GM12878 (cell line): Measurements from ENCODE around the gene TNFRSF8. TPM values are rescaled to one million over a fixed set of nuclear protein-coding genes. Genes with fewer than 3 reads are reported as not detected.

Source experiments
- ATAC-seq: fragments of 200-7000 bp; cut with Tn5 transposase; 3 replicates; pipeline ENCODE4 v1.9.1; 2020; ENCODE audit warnings: mild to moderate bottlenecking, moderate library complexity
- BruUV-seq: library from RNA; stranded (reverse); fragments of 400-500 nt; replicated peaks from 2 replicates; lab custom pipeline; 2021; lab: Mats Ljungman, UMichigan
- CTCF ChIA-PET: fragments of 300-600 bp; sonication (Branson Sonifier 250); formaldehyde crosslinking; extraction: SDS; loops from one replicate; lab custom pipeline; 2021; ENCODE audit warnings: inconsistent platforms; lab: Yijun Ruan, JAX
- POLR2A ChIA-PET: fragments of 350-600 bp; formaldehyde crosslinking; extraction: SDS; loops from one replicate; lab custom pipeline; 2021; ENCODE audit warnings: inconsistent platforms; lab: Charles Lee
- RAD21 ChIA-PET: fragments of 300-600 bp; sonication (Branson Sonifier 250); formaldehyde crosslinking; loops from one replicate; lab custom pipeline; 2023; ENCODE audit warnings: antibody characterized with exemption; ENCODE audit not compliant: unreplicated experiment; lab: Charles Lee
- SMC1A ChIA-PET: fragments of 300-600 bp; sonication (Branson Sonifier 250); formaldehyde crosslinking; loops from one replicate; lab custom pipeline; 2023; ENCODE audit not compliant: unreplicated experiment, uncharacterized antibody; lab: Charles Lee
- DNase-seq: peaks from one replicate; pipeline ENCODE4 v3.0.0-alpha.2; 2011; ENCODE audit warnings: low read depth, low spot score
- FAIRE-seq: peaks from 3 replicates; lab custom pipeline; 2011; peaks lifted over from hg19 to GRCh38; lab: Jason Lieb, UNC
- H2AFZ ChIP-seq: 2 replicates; pipeline ENCODE4 v1.6.0; 2011; ENCODE audit warnings: low read depth, low read length, control low read depth; ENCODE audit not compliant: control insufficient read depth
- H3K27ac ChIP-seq: 2 replicates; pipeline ENCODE4 v1.5.1; 2011; ENCODE audit warnings: control low read depth; ENCODE audit not compliant: control insufficient read depth, insufficient read depth
- H3K27me3 ChIP-seq, 2 experiments: replicated peaks in 1 of 2; 2 replicates each; pipeline versions ENCODE4 v1.6.0 to v1.6.1; 2011; ENCODE audit warnings: low read length in 1 of 2; ENCODE audit not compliant: control insufficient read depth in 2 of 2, insufficient read depth in 2 of 2
- H3K36me3 ChIP-seq, 2 experiments: 2 replicates each; pipeline ENCODE4 v1.5.1; 2011; ENCODE audit warnings: low read length in 1 of 2; ENCODE audit not compliant: control insufficient read depth in 2 of 2, insufficient read depth in 2 of 2
- H3K4me1 ChIP-seq: 2 replicates; pipeline ENCODE4 v1.6.1; 2011; ENCODE audit warnings: mild to moderate bottlenecking, low read length, moderate library complexity, mixed read lengths; ENCODE audit not compliant: control insufficient read depth, insufficient read depth
- H3K4me2 ChIP-seq: 2 replicates; pipeline ENCODE4 v1.6.0; 2011; ENCODE audit warnings: control low read depth; ENCODE audit not compliant: control insufficient read depth, insufficient read depth
- H3K4me3 ChIP-seq: fragments of 200-600 bp; sonication (generic); 2 replicates; pipeline ENCODE4 v1.5.1; 2016
- H3K79me2 ChIP-seq: 2 replicates; pipeline ENCODE4 v1.6.0; 2011; ENCODE audit warnings: low read length; ENCODE audit not compliant: control insufficient read depth, insufficient read depth
- H3K9ac ChIP-seq: 2 replicates; pipeline ENCODE4 v1.8.0; 2011; ENCODE audit warnings: low read length, control low read depth, mixed read lengths; ENCODE audit not compliant: control insufficient read depth, insufficient read depth
- H3K9me3 ChIP-seq: replicated peaks from 3 replicates; pipeline ENCODE4 v1.5.1; 2011; ENCODE audit warnings: mild to moderate bottlenecking, low read length; ENCODE audit not compliant: control insufficient read depth, insufficient read depth
- H4K20me1 ChIP-seq: 2 replicates; pipeline ENCODE4 v1.6.0; 2011; ENCODE audit not compliant: control insufficient read depth, insufficient read depth
- CBX3 ChIP-seq: fragments of 200-600 bp; sonication (generic); IDR thresholded peaks from 2 replicates; pipeline ENCODE4 v1.6.1; 2016; ENCODE audit warnings: low read depth, borderline replicate concordance
- ELK1 ChIP-seq: IDR thresholded peaks from 2 replicates; pipeline ENCODE4 v1.6.1; 2012; ENCODE audit warnings: low read depth, low read length, improper control_type of control experiment
- EZH2 ChIP-seq: IDR thresholded peaks from 2 replicates; pipeline ENCODE4 v1.6.1; 2012; ENCODE audit warnings: low read depth, mild to moderate bottlenecking, control low read depth, inconsistent platforms, low read length, borderline replicate concordance; ENCODE audit not compliant: control insufficient read depth
- FOXM1 ChIP-seq: IDR thresholded peaks from 2 replicates; pipeline ENCODE4 v1.6.1; 2012; ENCODE audit warnings: low read depth, mild to moderate bottlenecking, inconsistent platforms, low read length, moderate library complexity
- GATAD2B ChIP-seq: fragments of 450-650 bp; conservative IDR thresholded peaks from 2 replicates; pipeline ENCODE4 v1.6.1; 2017; ENCODE audit warnings: low read depth, mild to moderate bottlenecking, moderate library complexity
- IKZF1 ChIP-seq: fragments of 450-650 bp; conservative IDR thresholded peaks from 2 replicates; pipeline ENCODE4 v1.6.1; 2017; ENCODE audit warnings: antibody characterized with exemption, mild to moderate bottlenecking
- IKZF2 ChIP-seq, 2 experiments: fragments of 450-650 bp; IDR thresholded peaks; 2 replicates each; pipeline ENCODE4 v1.6.1; 2017; ENCODE audit warnings: mild to moderate bottlenecking in 2 of 2, moderate library complexity in 2 of 2
- IRF5 ChIP-seq: fragments of 450-650 bp; IDR thresholded peaks from 2 replicates; pipeline ENCODE4 v1.6.1; 2017; ENCODE audit warnings: borderline replicate concordance
- NR2F1 ChIP-seq: fragments of 450-650 bp; conservative IDR thresholded peaks from 2 replicates; pipeline ENCODE4 v1.6.1; 2017; ENCODE audit warnings: mild to moderate bottlenecking
- RUNX3 ChIP-seq: IDR thresholded peaks from 2 replicates; pipeline ENCODE4 v1.6.1; 2012; ENCODE audit warnings: low read length, inconsistent platforms
- SMARCA5 ChIP-seq: fragments of 450-650 bp; IDR thresholded peaks from 2 replicates; pipeline ENCODE4 v1.6.1; 2017; ENCODE audit warnings: mild to moderate bottlenecking
- STAT1 ChIP-seq: fragments of 450-650 bp; conservative IDR thresholded peaks from 2 replicates; pipeline ENCODE4 v1.6.1; 2014; ENCODE audit warnings: antibody characterized with exemption, mild to moderate bottlenecking
- TCF3 ChIP-seq: IDR thresholded peaks from 2 replicates; pipeline ENCODE4 v1.6.1; 2012; ENCODE audit warnings: low read depth, mild to moderate bottlenecking, low read length, borderline replicate concordance; ENCODE audit not compliant: insufficient read depth
- YY1 ChIP-seq: IDR thresholded peaks from 2 replicates; pipeline ENCODE4 v1.6.1; 2011; ENCODE audit warnings: low read depth, mild to moderate bottlenecking, low read length
- ZNF207 ChIP-seq: fragments of 450-650 bp; IDR thresholded peaks from 2 replicates; pipeline ENCODE4 v1.6.1; 2014; ENCODE audit warnings: antibody characterized with exemption, mild to moderate bottlenecking, borderline replicate concordance
- ZNF217 ChIP-seq: fragments of 450-650 bp; IDR thresholded peaks from 2 replicates; pipeline ENCODE4 v1.6.1; 2017; ENCODE audit warnings: antibody characterized with exemption, mild to moderate bottlenecking
- ZNF384 ChIP-seq: IDR thresholded peaks from 2 replicates; pipeline ENCODE4 v1.6.1; 2012; ENCODE audit warnings: low read depth, mild to moderate bottlenecking, low read length, improper control_type of control experiment, borderline replicate concordance
- WGBS: methylation state at CpG from one replicate; pipeline ENCODE4 v1.1.6; 2016; ENCODE audit warnings: low lambda C conversion rate; ENCODE audit not compliant: insufficient replicate concordance, insufficient coverage; ENCODE audit errors: missing lambda C conversion rate; 5-methylcytosine and 5-hydroxymethylcytosine counted together
- in situ Hi-C: fragments of 300-500 bp; cut with MboI; formaldehyde crosslinking; loops from 9 replicates; pipeline ENCODE4 v1.14.3; 2018; ENCODE audit warnings: mixed read lengths
- intact Hi-C: fragments of 100-400 bp; cut with micrococcal nuclease; formaldehyde crosslinking; loops from one replicate; pipeline ENCODE4 v1.14.2; 2022; ENCODE audit not compliant: unreplicated experiment
- polyA plus RNA-seq, 11 experiments: library from polyadenylated mRNA; depleted of rRNA in 4 of 11; unstranded in 6 of 11; stranded (reverse) in 5 of 11; fragments of >200 nt; fragmentation: Nextera tagmentation in 4 of 11; fragmentation: Illumina TruSeq in 1 of 11; extraction: Ambion mirVana in 4 of 11; extraction: Trizol in 1 of 11; gene quantifications; 1 replicate in 1 of 11; 2 replicates in 10 of 11; pipeline versions ENCODE4 v1.2.1 to v1.2.3, GENCODE V29; 2011 to 2016; ENCODE audit warnings: inconsistent platforms in 2 of 11, missing spikeins in 2 of 11, low read depth in 1 of 11
- total RNA-seq, 4 experiments: library from RNA; depleted of rRNA in 3 of 4; stranded (reverse); fragments of >200 nt in 3 of 4; fragmentation: Illumina TruSeq in 1 of 4; extraction: Trizol in 1 of 4; gene quantifications; 2 replicates each; pipeline versions ENCODE4 v1.2.1 to v1.2.3, GENCODE V29; 2013 to 2021

Gene TNFRSF8
- total and polyA plus RNA-seq, 10 of the 15 experiments (the other 5 are each of a cell fraction or from before 2014, with no cell fraction given) = 9.8 to 114 (median 58.8) TPM

GRCh38 chr1:12019858-12020509, 43.1 kb upstream of the TNFRSF8 start:
- Histone ChIP-seq H3K9ac (peak overlapping the region; percentile 93), H3K9me3 (no peaks in the 10 kb centered on the region), H3K4me3 (peak overlapping the region; percentile 88), H3K4me2 (peak overlapping the region; percentile 94), H3K27me3 (no peaks in the 10 kb centered on the region), H3K4me1 (peaks cover 4% of the 10 kb centered on the region; the same call in 1 of the 2 replicates), H2AFZ (peak overlapping the region; percentile 60), H4K20me1 (no peaks in the 10 kb centered on the region), H3K27ac (peak overlapping the region; percentile 86), H3K79me2 (peaks cover 29% of the 10 kb centered on the region), H3K36me3 (peaks cover 9 to 15% of the 10 kb centered on the region in 2 experiments)
- intact Hi-C loops (loop anchor here (1.0 to 2.0 kb wide), 3 partner anchors 19 to 59 kb away; no protein-coding TSS in a partner anchor), in situ Hi-C loops (no loop called here)
- WGBS = 0% methylated on average over 12 of the region's 12 CpGs
- FAIRE-seq (peak; percentile 47), ATAC-seq (peak; percentile 17), DNase-seq (no peak)
- CTCF ChIA-PET = interaction anchor here (0.7 to 5.8 kb wide), 10 partner anchors 8 to 182 kb away, joined by 3 to 46 read pairs (median 4); no protein-coding TSS in a partner anchor
- POLR2A ChIA-PET = interaction anchor here (1.1 to 3.6 kb wide), 14 partner anchors 10 to 282 kb away, joined by 3 to 49 read pairs (median 10); no protein-coding TSS in a partner anchor
- no TSS peak for BruUV-seq
- SMC1A ChIA-PET = interaction anchor here (0.7 to 5.0 kb wide), 11 partner anchors 9 to 59 kb away, joined by 3 to 36 read pairs (median 5); no protein-coding TSS in a partner anchor
- RAD21 ChIA-PET = interaction anchor here (1.0 to 3.1 kb wide), 13 partner anchors 19 to 191 kb away, joined by 3 to 50 read pairs (median 6); partner anchors contain the start of gene TNFRSF8
- TF ChIP-seq TCF3 = no peak
- TF ChIP-seq ZNF207 = no peak
- TF ChIP-seq IKZF1 = peak; percentile 51; the same call in 1 of the 2 replicates
- no peak for TF ChIP-seq ZNF384
- 0 out of 4 replicates have a peak, but pooled peaks of 1 of the 2 experiments have one; percentile 26 for TF ChIP-seq IKZF2 (IDR thresholded peaks at IDR 0.05)
- TF ChIP-seq NR2F1 = 0 out of 2 replicates have a peak, but pooled peaks have one; percentile 4
- TF ChIP-seq ZNF217 = 0 out of 2 replicates have a peak, but pooled peaks have one; percentile 29
- no peak for TF ChIP-seq FOXM1
- TF ChIP-seq CBX3 = no peak
- 0 out of 2 replicates have a peak, but pooled peaks have one; percentile 38 for TF ChIP-seq GATAD2B
- no peak for TF ChIP-seq ELK1
- 0 out of 2 replicates have a peak, but pooled peaks have one; percentile 8 for TF ChIP-seq RUNX3
- 0 out of 2 replicates have a peak, but pooled peaks have one; percentile 38 for TF ChIP-seq YY1
- peak; percentile 82 for TF ChIP-seq SMARCA5
- no peak for TF ChIP-seq EZH2
- TF ChIP-seq STAT1 = no peak
- TF ChIP-seq IRF5 = no peak
